ENCODE results near the gene PCDH9. TPM values are rescaled to one million over a fixed set of nuclear protein-coding genes. Genes with fewer than 3 reads are reported as not detected.

Gene PCDH9
- total RNA-seq, 1 donor from 2014 or later, result 14.7 TPM

DNA sequence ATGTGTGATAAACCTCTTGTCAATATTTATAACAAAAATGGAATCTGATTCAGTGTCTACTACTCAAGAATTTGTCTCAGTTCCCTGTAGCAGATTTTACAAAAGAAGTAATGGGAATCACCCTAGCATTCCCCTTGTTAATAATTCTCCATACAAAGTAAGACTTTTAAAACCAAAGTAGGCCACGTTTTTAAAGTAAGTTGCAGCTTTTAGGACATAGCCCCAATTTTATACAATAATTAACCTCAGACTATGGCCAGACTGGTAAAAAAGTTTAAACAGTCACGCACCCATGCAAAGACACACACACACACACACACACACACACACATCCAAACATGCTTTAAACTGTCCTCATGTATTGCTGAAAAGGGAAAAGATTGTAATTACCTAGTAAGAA is 589.9 kb downstream of the PCDH9 start:
- peaks cover 2% of the 10 kb centered on the region for H3K4me1 ChIP-seq
- H3K9me3 ChIP-seq (replicated peaks), result no peaks in the 10 kb centered on the region
- no peaks in the 10 kb centered on the region for H3K27me3 ChIP-seq (ENCODE audit: low read depth)
- TF ChIP-seq CTCF (IDR thresholded peaks at IDR 0.05; ENCODE audit: borderline replicate concordance), result no peak
- intact Hi-C loops (cut with micrococcal nuclease), result no loop called here
- no peaks in the 10 kb centered on the region for H3K36me3 ChIP-seq
- no peak overlapping the region for H3K4me3 ChIP-seq
- H3K27ac ChIP-seq (replicated peaks), result no peak overlapping the region
- DNase-seq, result no peak

DNA sequence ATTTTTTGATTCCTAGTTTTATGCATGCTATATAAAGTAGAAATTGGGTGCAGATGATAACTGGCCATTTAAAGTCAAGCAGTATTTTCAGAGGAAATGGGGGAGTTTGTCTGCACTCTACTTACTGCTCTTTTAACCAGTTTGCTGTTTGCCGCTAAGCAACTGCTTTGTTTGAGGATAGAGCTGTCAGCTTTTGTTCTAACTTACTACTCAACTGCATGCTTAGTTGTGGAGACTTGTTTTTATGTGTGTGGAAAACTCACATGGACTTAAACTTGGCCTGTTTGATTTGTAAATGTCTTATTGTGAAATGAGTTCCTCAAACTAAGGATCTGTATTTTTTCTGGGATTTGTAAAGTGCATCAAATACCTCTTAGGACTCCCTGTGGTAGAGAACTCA is 591.1 kb downstream of the PCDH9 start:
- Histone ChIP-seq H3K4me1 (peaks cover 13% of the 10 kb centered on the region), H3K27me3 (ENCODE audit: low read depth) (no peaks in the 10 kb centered on the region), H3K36me3 (no peaks in the 10 kb centered on the region), H3K27ac (replicated peaks) (no peak overlapping the region), H3K9me3 (replicated peaks) (no peaks in the 10 kb centered on the region), H3K4me3 (no peak overlapping the region)
- DNase-seq, result no peak
- intact Hi-C loops (cut with micrococcal nuclease), result no loop called here
- no peak for TF ChIP-seq CTCF (IDR thresholded peaks at IDR 0.05; ENCODE audit: borderline replicate concordance)

DNA sequence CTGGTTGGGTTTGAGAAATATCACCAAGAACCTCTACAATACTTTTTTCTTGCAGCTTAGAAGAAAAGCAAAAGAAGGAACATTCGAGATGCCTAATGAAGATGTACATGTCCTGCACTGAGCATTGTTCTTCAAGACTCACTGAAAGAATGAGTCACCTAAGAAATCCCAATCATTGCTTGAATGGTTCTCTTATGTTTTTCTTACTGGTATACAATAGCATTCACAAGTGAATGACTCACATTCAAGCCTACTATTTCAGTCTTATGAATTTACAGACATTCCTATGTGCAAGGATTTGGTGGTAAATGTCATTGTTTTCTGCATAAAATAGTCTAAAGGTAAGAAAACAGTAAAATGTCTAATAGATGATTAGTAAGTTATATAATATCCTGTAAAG is 594.6 kb downstream of the PCDH9 start:
- H3K9me3 ChIP-seq (replicated peaks), result no peaks in the 10 kb centered on the region
- H3K4me1 ChIP-seq, result peaks cover 14% of the 10 kb centered on the region
- H3K4me3 ChIP-seq, result no peak overlapping the region
- intact Hi-C loops (cut with micrococcal nuclease), result no loop called here
- no peaks in the 10 kb centered on the region for H3K27me3 ChIP-seq (ENCODE audit: low read depth)
- H3K27ac ChIP-seq (replicated peaks), result no peak overlapping the region
- H3K36me3 ChIP-seq, result no peaks in the 10 kb centered on the region
- TF ChIP-seq CTCF (IDR thresholded peaks at IDR 0.05; ENCODE audit: borderline replicate concordance), result no peak
- no peak for DNase-seq

GRCh38 chr13:66634384-66634783 is 595.8 kb downstream of the PCDH9 start:
- no peak for TF ChIP-seq CTCF (IDR thresholded peaks at IDR 0.05; ENCODE audit: borderline replicate concordance)
- no peak overlapping the region for H3K4me3 ChIP-seq
- no peak for DNase-seq
- H3K27me3 ChIP-seq (ENCODE audit: low read depth), result no peaks in the 10 kb centered on the region
- peaks cover 14% of the 10 kb centered on the region for H3K4me1 ChIP-seq
- H3K36me3 ChIP-seq, result no peaks in the 10 kb centered on the region
- intact Hi-C loops (cut with micrococcal nuclease), result no loop called here
- H3K27ac ChIP-seq (replicated peaks), result peak overlapping the region; percentile 28
- H3K9me3 ChIP-seq (replicated peaks), result peaks cover 6% of the 10 kb centered on the region

GRCh38 chr13:66627512-66627911 is 602.6 kb downstream of the PCDH9 start:
- TF ChIP-seq CTCF (IDR thresholded peaks at IDR 0.05; ENCODE audit: borderline replicate concordance), result no peak
- H3K27me3 ChIP-seq (ENCODE audit: low read depth), result no peaks in the 10 kb centered on the region
- intact Hi-C loops (cut with micrococcal nuclease), result no loop called here
- H3K4me3 ChIP-seq, result no peak overlapping the region
- no peak overlapping the region for H3K27ac ChIP-seq (replicated peaks)
- H3K36me3 ChIP-seq, result no peaks in the 10 kb centered on the region
- H3K4me1 ChIP-seq, result peaks cover 4% of the 10 kb centered on the region
- no peak for DNase-seq
- peaks cover 10% of the 10 kb centered on the region for H3K9me3 ChIP-seq (replicated peaks)

- no peak for DNase-seq
- intact Hi-C loops (cut with micrococcal nuclease), result no loop called here
- peak overlapping the region; percentile 54 for H3K27ac ChIP-seq (replicated peaks)
- H3K27me3 ChIP-seq (ENCODE audit: low read depth), result no peaks in the 10 kb centered on the region
- H3K9me3 ChIP-seq (replicated peaks), result peaks cover 4% of the 10 kb centered on the region
- peak; percentile 44 for TF ChIP-seq CTCF (IDR thresholded peaks at IDR 0.05; ENCODE audit: borderline replicate concordance)
- no peaks in the 10 kb centered on the region for H3K36me3 ChIP-seq
- H3K4me1 ChIP-seq, result peaks cover 4% of the 10 kb centered on the region
- no peak overlapping the region for H3K4me3 ChIP-seq
Observed at GRCh38 chr13:66624302-66624701, 605.8 kb downstream of the PCDH9 start.
